ENCODE data around the gene CTNNBL1.

Gene CTNNBL1

DNA sequence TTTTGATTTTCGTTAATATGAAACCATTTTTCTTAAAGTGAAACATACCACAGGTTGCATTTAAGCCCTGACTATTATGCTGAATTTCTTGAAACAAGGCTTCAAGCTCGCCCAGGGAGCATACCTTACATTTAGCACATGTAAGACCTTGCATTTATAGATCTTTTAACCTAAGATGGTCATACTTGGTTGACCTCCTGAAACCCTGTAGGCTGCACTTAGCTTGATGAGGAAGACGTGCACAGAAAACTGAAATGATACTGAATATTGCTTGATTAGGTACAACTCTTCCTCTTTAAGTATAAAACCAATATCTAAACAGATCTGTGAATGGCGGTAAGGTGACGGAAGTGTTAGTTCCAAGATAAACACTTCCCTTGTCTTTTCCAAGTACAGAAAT, 82.2 kb downstream of the CTNNBL1 start:
- DNase-seq (ENCODE audit: low read depth, low spot score), result no peak

DNA sequence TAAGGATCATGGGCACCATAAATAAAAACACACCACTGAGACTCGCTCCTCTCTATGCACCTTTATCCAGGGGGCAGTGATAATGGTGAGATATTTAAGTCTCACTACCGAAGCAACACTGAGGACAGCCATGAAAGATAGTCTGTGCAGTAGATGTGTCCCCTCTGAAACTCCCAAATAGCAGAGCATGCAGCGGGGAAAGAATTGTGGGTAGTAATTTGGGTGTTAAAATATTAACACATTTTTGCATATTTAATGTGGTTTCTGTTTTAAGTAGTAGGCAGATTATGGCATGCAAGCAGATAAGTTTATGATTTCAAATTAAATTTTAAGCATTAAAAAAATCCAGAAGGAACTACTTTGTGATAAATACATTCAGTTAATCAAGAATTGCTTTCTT, 82.7 kb downstream of the CTNNBL1 start:
- no peak for DNase-seq (ENCODE audit: low read depth, low spot score)

DNA sequence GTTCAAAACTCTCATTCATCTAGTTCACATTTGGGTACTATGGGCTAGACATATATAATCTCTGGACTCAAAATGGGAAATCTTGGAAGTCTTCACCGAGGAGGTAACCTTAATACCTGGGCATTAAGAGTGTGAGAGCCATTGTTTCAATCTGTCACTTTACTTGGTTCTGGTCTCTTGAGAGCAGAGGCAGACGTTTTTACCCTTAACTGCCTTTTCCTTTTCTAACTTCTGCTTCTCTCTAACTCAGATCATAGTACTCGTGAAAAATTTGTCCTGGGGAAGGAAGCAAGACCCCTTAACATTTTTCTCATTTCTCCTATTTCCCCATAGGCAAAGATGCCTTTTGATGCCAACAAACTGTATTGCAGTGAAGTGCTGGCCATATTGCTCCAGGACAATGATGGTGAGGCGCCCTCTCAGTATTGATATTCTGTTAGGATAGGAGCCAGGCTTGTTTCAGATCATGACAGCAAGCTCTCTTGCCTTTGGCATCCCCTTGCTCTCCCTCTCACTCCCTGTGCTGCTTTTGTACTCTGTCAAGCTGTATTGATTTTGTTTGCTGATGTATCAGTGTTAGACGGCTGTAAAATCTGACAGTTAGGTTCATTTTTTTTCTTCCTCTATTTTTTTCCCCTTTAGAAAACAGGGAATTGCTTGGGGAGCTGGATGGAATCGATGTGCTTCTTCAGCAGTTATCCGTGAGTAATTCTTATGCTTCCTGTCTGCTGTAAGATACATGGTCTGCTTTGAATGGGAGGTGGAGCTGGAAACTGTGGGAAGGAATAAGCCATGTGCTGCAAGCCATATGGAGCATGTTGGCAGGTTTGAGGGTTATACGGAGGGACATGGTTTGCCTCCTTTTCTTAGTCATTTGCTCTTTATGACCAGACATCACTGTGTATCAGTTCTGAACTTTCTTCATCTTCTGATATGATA, 83.5 kb downstream of the CTNNBL1 start:
- no peak for DNase-seq (ENCODE audit: low read depth, low spot score)

DNA sequence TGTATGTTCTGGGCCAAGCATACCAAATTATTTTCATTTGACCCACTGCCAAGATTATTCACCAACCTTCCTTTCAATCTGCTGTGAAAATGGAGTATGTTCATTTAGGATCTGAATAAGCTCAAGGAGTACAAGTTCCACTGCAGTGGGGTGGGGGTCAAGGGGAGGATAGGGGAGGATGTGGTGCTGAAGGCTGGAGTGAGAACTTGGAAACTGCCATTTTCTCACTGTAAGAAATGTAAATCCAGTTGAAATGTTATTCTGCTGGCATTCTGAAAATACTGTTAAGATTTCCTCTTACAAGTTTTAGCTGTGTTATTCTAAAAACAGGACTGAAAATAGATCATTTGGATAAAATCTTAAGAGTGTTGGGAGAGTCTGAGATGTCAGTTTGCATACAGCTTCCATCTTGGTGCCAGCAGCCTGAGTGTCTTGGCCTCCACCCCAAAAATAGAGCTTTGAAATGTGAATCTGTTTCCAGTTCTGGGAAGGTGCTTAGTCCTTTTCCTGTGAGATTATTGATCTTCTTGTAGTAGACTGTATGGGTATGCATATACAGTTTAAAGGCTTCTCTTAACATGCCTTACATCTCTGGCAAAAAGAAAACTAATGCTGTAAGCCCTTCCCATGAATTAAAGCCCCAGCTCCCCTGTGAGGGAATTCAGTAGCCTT, 84.3 kb downstream of the CTNNBL1 start:
- no peak for DNase-seq (ENCODE audit: low read depth, low spot score)

DNA sequence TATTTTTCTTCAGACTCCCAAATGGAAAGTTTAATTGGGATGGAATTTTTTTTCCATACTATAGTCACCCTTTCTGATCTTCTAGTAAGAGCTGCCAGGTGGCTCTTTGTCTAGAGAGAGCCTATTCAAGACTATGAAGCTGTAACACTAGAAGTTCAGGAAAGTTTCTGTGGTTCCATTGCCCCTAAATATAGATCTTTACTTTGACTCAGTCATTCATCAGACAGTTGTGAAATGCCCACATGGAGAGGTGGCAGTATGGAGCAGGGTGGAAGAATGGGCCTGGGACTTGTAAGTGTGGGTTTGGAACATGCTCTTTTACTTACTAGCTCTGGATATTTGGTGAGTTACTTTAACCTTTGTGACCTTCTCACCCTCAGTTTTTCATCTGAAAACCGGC, 87.8 kb downstream of the CTNNBL1 start:
- no peak for DNase-seq (ENCODE audit: low read depth, low spot score)

DNA sequence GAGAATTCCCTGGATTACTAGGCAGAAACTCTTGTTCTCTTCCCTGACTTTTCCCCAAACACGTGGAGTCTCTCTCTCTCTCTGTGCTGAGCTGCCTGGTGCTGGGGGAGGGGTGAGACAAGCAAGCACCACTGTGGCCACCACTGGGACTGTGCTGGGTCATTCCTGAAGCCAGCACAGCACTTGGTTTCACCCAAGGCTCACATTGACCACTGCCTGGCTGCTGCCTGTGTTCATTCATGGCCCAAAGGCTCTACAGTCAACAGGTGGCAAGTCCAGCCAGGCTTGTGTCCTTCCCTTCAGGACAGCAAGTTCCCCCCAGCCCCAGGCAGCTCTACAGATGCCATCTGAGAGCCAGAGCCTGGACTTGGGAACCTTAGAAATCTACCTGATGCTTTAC, 92.2 kb downstream of the CTNNBL1 start:
- DNase-seq (ENCODE audit: low read depth, low spot score), result peak; percentile 37

DNA sequence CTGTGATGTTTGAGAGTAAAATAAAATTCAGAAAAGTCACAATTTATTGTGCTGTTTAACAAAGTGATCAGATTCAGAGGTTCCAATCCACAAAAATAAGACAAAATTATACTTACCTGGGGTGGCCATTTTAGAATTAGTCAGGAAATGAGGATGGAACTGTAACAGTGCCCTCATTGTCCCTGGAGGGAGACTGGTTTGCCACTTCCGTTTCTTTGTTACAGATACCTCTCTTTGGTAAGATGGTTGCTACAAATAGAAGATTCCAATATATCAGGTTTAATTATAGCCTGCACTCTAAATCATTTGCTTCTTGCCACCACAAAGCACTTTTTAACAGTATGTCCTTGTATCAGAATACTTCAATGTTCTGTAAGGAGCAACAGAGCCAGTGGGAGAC, 95.6 kb downstream of the CTNNBL1 start:
- DNase-seq (ENCODE audit: low read depth, low spot score), result no peak

DNA sequence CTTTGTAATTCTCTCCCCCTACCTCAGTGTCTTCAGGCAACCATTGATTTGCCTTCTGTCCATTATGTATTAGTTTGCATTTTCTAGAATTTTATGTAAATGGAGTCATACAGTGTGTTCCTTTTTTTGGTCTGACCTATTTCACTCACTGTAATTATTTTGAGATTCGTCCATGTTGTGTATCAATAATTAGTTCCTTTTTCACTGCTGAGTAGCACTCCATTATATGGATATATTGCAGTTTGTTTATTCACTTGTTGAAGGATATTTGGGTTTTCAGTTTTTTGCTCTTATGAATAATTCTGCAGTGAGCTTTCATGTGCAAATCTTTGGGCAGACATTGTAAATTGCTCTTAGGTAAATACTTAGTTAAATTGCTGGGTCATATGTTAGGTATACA, 97.1 kb downstream of the CTNNBL1 start:
- DNase-seq (ENCODE audit: low read depth, low spot score), result no peak

DNA sequence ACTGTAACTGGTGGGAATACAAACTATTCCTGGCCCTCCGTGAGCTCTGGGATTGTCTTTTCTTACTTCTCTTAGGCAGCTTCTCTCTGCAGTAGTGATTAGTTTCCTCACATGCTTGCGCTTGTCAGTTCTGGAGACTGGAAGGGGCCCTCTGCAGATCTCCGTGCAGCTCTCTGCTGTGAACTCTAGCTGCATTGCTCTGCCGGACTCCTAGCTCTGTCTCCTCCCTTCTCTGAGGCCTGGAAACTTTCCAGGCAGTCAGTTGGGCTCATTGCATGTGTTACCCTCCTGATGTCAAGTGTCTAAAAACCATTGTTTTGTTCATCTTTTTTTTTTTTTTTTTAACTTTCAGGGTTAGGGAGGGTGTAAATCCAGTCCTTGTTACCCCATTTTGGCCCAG, 102.3 kb downstream of the CTNNBL1 start:
- DNase-seq (ENCODE audit: low read depth, low spot score), result no peak

DNA sequence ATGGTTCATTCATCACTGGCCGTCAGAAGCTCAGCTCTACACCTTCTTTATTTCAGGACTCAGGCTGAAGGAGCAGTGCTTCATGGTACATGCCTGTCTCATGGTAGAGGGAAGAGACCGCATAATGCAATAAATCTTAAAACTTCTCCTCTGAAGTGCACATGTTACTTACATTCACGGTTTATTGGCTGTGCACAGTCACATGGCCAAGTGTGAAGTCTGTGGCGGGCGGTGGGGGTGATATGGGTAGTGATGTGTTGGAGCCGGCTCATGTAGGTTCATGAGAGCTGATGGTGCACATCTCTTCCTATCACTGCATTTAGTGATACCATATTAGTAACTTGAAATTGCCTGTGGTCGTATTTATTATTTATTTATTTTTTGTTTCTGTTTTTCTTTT, 102.9 kb downstream of the CTNNBL1 start:
- no peak for DNase-seq (ENCODE audit: low read depth, low spot score)

DNA sequence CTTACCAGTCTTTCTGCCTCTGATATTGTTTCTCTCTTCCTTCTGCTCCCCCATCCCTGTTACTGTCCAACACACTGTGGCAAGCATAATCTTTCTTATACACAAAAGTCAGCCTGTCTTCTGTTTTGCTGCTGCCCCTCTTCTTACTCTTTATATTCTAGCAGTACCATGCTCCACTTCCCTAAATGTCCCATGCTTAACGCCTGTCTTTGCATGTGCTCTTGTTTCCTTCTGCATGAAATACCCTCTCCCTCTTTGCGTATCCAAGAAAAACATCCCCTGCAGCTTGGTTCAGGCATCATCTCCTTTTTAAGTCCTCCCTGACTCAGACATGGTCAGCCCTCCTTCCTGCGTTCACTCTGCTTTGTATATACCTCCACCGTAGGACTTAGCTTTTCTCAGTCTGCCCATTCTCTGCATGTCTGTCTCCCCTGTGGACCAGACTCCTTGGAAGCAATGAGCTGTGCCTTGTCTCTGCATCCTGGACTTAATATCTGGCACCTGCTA, 103.9 kb downstream of the CTNNBL1 start:
- DNase-seq (ENCODE audit: low read depth, low spot score), result no peak

DNA sequence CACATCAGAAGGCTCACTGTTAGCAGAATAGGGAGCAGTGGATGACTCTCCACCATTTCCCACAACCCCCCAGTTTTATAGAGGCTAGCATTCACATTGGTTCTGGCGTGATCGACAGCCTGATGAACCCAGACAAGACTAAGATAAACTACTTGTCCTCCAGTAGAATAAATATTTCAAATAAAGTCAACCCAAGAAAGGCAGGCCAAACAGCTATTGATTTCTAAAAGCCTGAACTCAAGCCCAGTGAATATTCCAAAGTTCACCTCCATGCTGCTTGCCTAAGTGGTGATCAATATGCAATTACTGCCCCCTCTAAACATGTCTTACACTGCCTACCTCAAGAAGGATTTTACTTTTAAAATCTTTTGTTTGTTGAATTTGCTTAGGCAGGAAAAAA, 104.5 kb downstream of the CTNNBL1 start:
- no peak for DNase-seq (ENCODE audit: low read depth, low spot score)

DNA sequence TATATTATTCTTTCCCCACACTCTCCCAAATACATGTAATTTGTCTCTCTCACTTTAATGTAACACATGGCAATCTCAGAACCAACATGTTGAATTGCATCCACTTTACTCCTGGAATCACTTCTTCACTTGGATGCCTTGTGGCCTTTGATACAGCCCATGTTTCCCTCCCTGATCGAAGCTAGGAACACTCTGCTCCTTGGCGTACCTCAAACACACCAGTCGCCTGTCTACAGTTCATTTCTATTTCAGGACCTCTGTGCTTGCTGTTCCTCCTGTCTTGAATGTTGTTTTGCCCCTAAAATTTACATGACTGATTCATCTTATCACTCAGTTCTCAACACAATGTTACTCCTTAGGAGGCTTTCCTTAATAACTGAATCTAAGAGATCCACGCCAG, 106.8 kb downstream of the CTNNBL1 start:
- DNase-seq (ENCODE audit: low read depth, low spot score), result no peak

DNA sequence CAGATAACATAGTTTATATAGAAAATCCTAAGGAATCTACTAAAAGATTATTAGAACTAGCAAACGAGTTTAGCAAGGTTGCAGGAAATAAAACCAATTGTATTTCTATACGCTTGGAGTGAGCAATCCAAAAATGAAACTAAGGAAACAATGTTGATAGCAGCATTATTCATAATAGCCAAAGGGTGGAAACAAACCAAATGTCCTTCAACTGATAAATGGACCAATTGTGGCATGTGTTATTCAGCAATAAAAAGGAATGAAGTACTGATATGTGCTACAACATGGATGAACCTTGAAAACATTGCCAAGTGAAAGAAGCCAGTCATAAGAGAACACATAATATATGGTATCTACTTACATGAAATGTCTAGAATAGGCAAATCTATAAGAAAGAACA, 108.1 kb downstream of the CTNNBL1 start:
- no peak for DNase-seq (ENCODE audit: low read depth, low spot score)

DNA sequence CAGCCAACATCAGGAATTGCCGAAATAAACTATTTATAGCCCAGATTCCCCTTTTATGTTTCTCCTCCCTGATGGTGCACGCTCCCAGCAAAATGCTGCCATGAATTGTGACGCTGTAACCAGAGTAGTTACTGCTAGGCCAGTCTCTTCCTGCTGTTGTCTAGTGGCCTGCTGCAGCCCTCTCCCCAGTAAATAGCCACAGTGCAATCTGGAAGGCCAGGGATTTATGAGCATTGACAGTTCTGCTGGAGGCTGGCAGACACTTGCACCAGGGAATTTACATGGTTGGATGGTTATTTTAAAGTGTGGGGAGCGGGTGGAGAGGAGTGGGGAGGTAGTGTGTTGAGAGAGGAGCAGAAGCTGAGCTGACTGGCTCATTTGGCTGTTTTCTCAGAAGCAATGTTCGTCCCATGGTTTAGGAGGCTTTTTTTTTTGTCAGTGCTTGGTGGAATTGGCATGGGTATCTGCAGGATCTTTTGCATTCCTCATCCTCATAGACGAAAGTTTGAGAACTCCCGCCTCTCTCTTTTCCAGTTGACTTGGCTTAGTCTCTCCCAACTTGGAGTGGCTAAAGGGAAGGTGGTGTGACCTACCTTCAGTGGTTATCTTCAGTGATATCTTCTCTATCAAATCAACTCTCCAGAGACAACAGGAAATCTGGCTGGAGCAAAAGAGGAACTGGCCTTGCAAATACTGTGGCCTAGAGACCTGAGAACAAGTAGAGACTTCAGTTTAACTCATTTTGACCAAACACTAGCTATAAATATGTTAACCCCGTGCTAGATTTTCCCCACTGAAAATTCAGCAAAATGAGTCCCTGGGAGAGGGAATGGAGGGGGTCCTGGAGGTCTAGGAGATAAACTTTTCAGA, 109.8 kb downstream of the CTNNBL1 start:
- DNase-seq (ENCODE audit: low read depth, low spot score), result no peak

DNA sequence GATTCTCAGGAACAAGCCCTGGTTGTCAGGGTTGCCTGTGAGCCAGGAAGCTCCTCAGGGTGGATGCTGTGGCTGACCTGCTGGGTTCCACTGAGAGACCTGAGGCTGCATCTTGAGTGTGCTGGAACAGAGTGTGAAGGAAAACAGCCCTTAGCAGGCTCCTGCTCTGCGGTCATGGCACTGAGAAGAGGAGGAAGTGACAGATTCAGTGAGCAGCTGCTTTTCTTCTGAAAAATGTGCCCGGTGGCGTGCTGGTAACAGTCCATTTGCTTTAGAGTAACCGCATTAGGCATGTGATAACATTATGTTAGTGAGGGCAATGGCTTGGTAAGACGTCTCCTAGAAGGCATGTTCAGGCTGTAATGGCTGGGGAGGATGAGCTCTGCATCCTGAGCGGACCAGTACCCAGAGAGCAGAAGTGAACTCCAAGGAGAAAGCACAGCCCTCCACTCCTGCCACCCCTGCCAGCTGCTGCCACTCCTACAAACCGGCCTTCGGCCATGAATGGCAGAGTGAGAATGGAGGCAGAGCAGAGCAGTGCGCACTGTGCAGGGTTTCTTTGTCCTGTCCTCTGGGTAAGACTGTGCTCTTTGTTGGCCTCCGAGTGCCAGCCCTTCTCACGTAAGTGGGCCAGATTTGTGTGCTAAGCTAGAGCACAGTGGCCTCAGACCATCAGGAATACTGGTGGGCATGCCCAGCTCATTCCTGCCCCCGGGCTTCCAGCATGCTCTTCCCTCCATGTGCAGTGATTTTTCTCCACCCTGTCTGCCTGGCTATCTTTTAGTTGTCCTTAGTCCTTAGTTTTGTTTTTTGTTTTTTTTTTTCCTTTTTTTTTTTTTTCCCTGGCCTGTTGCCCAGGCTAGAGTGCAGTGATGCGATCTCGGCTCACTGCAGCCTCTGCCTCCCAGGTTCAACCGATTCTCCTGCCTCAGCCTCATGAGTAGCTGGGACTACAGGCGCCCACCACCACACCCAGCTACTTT, 111.0 kb downstream of the CTNNBL1 start:
- no peak for DNase-seq (ENCODE audit: low read depth, low spot score)

DNA sequence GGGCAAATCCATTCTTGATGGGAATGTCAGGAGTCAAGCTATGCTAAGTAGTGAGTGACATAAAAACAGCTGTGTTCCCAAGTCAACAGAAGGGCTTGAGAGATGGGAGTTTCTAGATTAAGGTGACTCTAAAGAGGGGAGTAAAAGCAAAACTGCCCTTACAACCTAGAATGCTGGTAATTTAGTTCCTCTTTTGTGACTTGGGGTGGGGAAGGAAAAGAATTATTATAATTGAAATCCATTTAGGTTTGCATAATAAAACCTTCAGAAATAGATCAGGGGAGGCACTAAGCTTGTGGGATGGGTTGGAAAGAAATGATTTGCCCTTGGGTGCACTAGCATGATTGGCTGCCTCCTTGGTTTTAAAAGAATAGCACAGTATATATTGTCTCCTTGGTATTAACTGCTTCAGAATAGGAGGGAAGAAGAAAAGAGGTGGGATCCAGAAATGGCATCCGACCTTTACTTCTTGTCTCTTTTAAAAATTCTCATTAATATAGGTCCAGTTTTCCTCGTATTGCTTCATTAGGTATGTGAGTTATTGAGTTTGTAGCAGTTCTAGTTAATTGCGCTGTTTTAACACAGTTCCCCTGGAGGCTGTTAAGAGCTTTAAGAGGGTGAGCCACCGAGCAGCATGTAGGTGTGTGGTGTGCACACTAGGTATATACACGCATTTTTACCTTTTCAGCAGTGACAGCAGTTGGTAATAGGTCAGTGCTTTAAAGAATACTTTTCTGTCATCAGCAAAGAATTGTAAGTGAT, 113.8 kb downstream of the CTNNBL1 start:
- DNase-seq (ENCODE audit: low read depth, low spot score), result no peak

DNA sequence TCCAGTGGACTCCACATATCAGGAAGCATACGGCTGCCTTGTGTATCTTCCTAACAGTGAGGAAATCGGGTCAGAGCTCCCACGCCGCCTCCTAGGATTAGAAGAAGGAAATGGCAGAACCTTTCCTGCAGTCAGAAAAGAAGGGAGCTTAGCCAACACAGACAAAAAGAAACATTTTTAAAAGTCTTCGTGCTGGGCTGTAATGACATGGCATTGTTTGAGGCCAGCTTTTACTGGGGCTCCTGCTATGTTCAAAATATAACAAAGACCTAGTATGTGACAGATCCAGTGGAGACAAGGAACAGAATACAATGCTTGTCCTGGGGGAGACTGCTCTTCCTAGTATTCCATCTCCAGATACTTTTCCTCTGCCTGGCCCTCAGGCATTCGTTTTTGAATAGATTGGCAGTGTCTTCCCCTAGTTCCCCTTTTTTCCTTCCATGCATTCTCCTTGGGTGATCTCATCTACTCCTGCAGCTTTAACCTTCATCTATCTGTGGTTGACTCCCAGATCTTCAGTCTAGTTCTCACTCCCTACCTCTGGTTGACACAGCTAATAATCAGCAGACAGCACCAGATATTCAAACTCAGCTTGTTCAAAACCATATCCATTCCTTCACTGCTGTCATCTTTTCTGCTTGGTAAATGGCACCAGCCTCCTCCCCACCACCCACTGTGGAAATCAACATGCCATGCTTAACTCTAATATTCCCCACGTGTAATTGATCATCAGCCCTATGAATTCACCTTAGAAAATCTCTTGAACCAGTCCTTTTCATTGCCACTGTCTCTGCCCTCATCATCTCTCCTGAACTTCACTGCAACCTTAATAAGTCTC, 114.6 kb downstream of the CTNNBL1 start:
- no peak for DNase-seq (ENCODE audit: low read depth, low spot score)

DNA sequence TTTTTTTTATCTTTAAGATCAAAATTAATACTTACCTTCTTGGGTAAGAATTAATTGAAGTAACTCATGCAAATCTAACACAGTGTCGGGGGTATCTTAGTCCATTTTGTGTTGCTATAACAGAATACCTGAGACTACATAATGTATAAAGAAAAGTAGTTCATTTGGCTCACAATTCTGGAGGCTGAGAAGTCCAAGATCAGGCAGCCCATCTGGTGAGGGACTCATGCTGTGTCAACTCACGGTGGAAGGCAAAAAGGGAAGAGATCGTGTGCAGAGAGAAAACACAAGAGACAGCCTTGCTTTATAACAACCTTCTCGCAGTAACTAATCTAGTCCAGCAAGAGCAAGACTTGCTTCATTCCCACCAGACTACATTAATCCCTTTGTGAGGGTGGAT, 116.2 kb downstream of the CTNNBL1 start:
- no peak for DNase-seq (ENCODE audit: low read depth, low spot score)
